PC-9 (cell line): Measurements from ENCODE around the gene BAD. TPM values are rescaled to one million over a fixed set of nuclear protein-coding genes. Genes with fewer than 3 reads are reported as not detected.

Experiments used
- BruUV-seq: library from RNA; stranded (reverse); fragments of 400-500 nt; replicated peaks from 2 replicates; lab custom pipeline; 2021; lab: Mats Ljungman, UMichigan
- CTCF ChIA-PET: fragments of 300-600 bp; sonication (Branson Sonifier 250); formaldehyde crosslinking; loops from one replicate; lab custom pipeline; 2022; ENCODE audit warnings: antibody characterized with exemption; lab: Charles Lee
- POLR2A ChIA-PET: fragments of 300-600 bp; sonication (Branson Sonifier 250); formaldehyde crosslinking; loops from one replicate; lab custom pipeline; 2022; ENCODE audit warnings: antibody characterized with exemption; ENCODE audit not compliant: unreplicated experiment; lab: Charles Lee
- DNase-seq, 2 experiments: peaks; one replicate each; pipeline versions ENCODE4 v3.0.0 to v3.0.0-alpha.2; 2015 to 2022; ENCODE audit warnings: mixed read lengths in 1 of 2
- H2AFZ ChIP-seq: fragments of 200-600 bp; sonication (generic); 2 replicates; pipeline ENCODE4 v1.8.1; 2017; ENCODE audit warnings: antibody characterized with exemption
- H3F3A ChIP-seq: fragments of 200-600 bp; sonication (generic); 2 replicates; pipeline ENCODE4 v1.8.1; 2017; ENCODE audit warnings: antibody characterized with exemption, mild to moderate bottlenecking, low read depth; ENCODE audit not compliant: insufficient read depth
- H3K27ac ChIP-seq: fragments of 200-600 bp; sonication (generic); 2 replicates; pipeline ENCODE4 v1.6.1; 2016; ENCODE audit warnings: mixed run types
- H3K27me3 ChIP-seq: fragments of 200-600 bp; sonication (generic); 2 replicates; pipeline ENCODE4 v1.6.1; 2016; ENCODE audit warnings: low read depth, mixed run types; ENCODE audit not compliant: insufficient read depth
- H3K36me3 ChIP-seq: fragments of 200-600 bp; sonication (generic); 2 replicates; pipeline ENCODE4 v1.6.1; 2016; ENCODE audit warnings: low read depth, mixed run types
- H3K4me1 ChIP-seq: fragments of 200-600 bp; sonication (generic); replicated peaks from 2 replicates; pipeline ENCODE4 v1.6.1; 2016; ENCODE audit warnings: mixed run types; ENCODE audit not compliant: insufficient read depth
- H3K4me2 ChIP-seq: fragments of 200-600 bp; sonication (generic); 2 replicates; pipeline ENCODE4 v1.6.1; 2017; ENCODE audit warnings: mixed run types
- H3K4me3 ChIP-seq: fragments of 200-600 bp; sonication (generic); 2 replicates; pipeline ENCODE4 v1.6.1; 2016; ENCODE audit warnings: mixed run types
- H3K79me2 ChIP-seq: fragments of 200-600 bp; sonication (generic); 2 replicates; pipeline ENCODE4 v1.6.1; 2017; ENCODE audit warnings: low read depth, mixed run types
- H3K9me2 ChIP-seq: fragments of 200-600 bp; sonication (generic); 2 replicates; pipeline ENCODE4 v1.8.1; 2017; ENCODE audit warnings: mild to moderate bottlenecking; ENCODE audit not compliant: insufficient read depth
- H3K9me3 ChIP-seq: fragments of 200-600 bp; sonication (generic); 2 replicates; pipeline ENCODE4 v1.8.1; 2016; ENCODE audit warnings: low read depth; ENCODE audit not compliant: insufficient read depth
- H4K20me1 ChIP-seq: fragments of 200-600 bp; sonication (generic); 2 replicates; pipeline ENCODE4 v1.8.1; 2017; ENCODE audit not compliant: insufficient read depth
- CTCF ChIP-seq: fragments of 200-600 bp; sonication (generic); conservative IDR thresholded peaks from 2 replicates; pipeline ENCODE4 v1.6.1; 2017; ENCODE audit warnings: mixed run types, antibody characterized with exemption, mild to moderate bottlenecking, moderate library complexity
- EZH2 ChIP-seq: fragments of 200-600 bp; sonication (generic); IDR thresholded peaks from 2 replicates; pipeline ENCODE4 v1.8.0; 2017; ENCODE audit warnings: antibody characterized with exemption, low read depth
- intact Hi-C: fragments of 100-400 bp; cut with micrococcal nuclease; formaldehyde crosslinking; loops from one replicate; pipeline ENCODE4 v1.10.0; 2022; ENCODE audit not compliant: unreplicated experiment
- total RNA-seq: library from RNA; stranded (reverse); gene quantifications from 2 replicates; pipeline ENCODE4 v1.2.3, GENCODE V29; 2021

The BAD gene
- total RNA-seq, 1 experiment from 2014 or later = 94.3 TPM

GRCh38 chr11:64292460-64293254 lies 8.2 kb upstream of the BAD start:
- BruUV-seq = no TSS peak
- Histone ChIP-seq H3F3A (no peaks in the 10 kb centered on the region; the same call in 1 of the 2 replicates), H3K27ac (no peak overlapping the region), H4K20me1 (no peaks in the 10 kb centered on the region), H3K36me3 (no peaks in the 10 kb centered on the region), H3K4me2 (no peak overlapping the region), H3K9me2 (no peaks in the 10 kb centered on the region), H3K4me1 (no peaks in the 10 kb centered on the region), H3K79me2 (no peaks in the 10 kb centered on the region), H3K4me3 (no peak overlapping the region), H3K9me3 (no peaks in the 10 kb centered on the region), H3K27me3 (no peaks in the 10 kb centered on the region), H2AFZ (no peak overlapping the region)
- ChIA-PET CTCF (interaction anchor here (0.8 to 1.1 kb wide), 2 partner anchors 16 to 21 kb away, joined by 4 to 5 read pairs; no protein-coding TSS in a partner anchor), POLR2A (no interaction called here)
- intact Hi-C loops = no loop called here
- no peak for TF ChIP-seq EZH2
- TF ChIP-seq CTCF = no peak
- DNase-seq = peak in 1 of 2 experiments; percentile 10

GRCh38 chr11:64291752-64292459 lies 7.4 kb upstream of the BAD start:
- H3K27ac ChIP-seq = no peak overlapping the region
- H3K79me2 ChIP-seq = no peaks in the 10 kb centered on the region
- intact Hi-C loops = no loop called here
- no TSS peak for BruUV-seq
- DNase-seq = peak in 1 of 2 experiments; percentile 10
- no peaks in the 10 kb centered on the region for H3K27me3 ChIP-seq
- H3K36me3 ChIP-seq = no peaks in the 10 kb centered on the region
- no peaks in the 10 kb centered on the region; the same call in 1 of the 2 replicates for H3F3A ChIP-seq
- TF ChIP-seq EZH2 = no peak
- no peak for TF ChIP-seq CTCF
- H3K9me2 ChIP-seq = no peaks in the 10 kb centered on the region
- H3K4me1 ChIP-seq = peaks cover 2% of the 10 kb centered on the region; the same call in 1 of the 2 replicates
- ChIA-PET CTCF (no interaction called here), POLR2A (no interaction called here)
- H3K4me2 ChIP-seq = no peak overlapping the region
- H3K9me3 ChIP-seq = no peaks in the 10 kb centered on the region
- H3K4me3 ChIP-seq = no peak overlapping the region
- H2AFZ ChIP-seq = no peak overlapping the region
- H4K20me1 ChIP-seq = no peaks in the 10 kb centered on the region

GRCh38 chr11:64291262-64291751 lies 6.8 kb upstream of the BAD start, which contains the start of gene KCNK4:
Gene KCNK4 (plus strand): TSS chr11:64291302. CDS start chr11:64293019, 1,717 bp downstream.
- Histone ChIP-seq H3F3A (peaks cover 4% of the 10 kb centered on the region; the same call in 1 of the 2 replicates), H3K9me3 (no peaks in the 10 kb centered on the region), H2AFZ (no peak within 1 kb of the TSS), H3K4me3 (no peak within 1 kb of the TSS), H3K27ac (no peak within 1 kb of the TSS), H4K20me1 (no peaks in the 10 kb centered on the region), H3K79me2 (no peaks in the 10 kb centered on the region; the same call in 1 of the 2 replicates), H3K27me3 (no peaks in the 10 kb centered on the region), H3K4me1 (peaks cover 8% of the 10 kb centered on the region), H3K36me3 (no peaks in the 10 kb centered on the region), H3K4me2 (no peak within 1 kb of the TSS), H3K9me2 (no peaks in the 10 kb centered on the region)
- no peak for TF ChIP-seq EZH2
- no peak for TF ChIP-seq CTCF
- CTCF ChIA-PET = no interaction called here
- peak in 1 of 2 experiments; percentile 31 for DNase-seq
- intact Hi-C loops = no loop called here
- BruUV-seq = no TSS peak
- POLR2A ChIA-PET = no interaction called here
